HG03469 (cell line): ENCODE results near the gene VTI1A.
"Not testable (repeated sequence)": the region's sequence is repeated elsewhere in the genome, so short reads cannot be mapped to it uniquely, and the experiment has no call there.

Experiments used
- ATAC-seq: cut with Tn5 transposase; IDR thresholded peaks from one replicate; pipeline ENCODE4 v1.9.1; 2021; ENCODE audit warnings: mild to moderate bottlenecking, moderate library complexity, moderate number of reproducible peaks; ENCODE audit not compliant: unreplicated experiment

VTI1A gene

DNA sequence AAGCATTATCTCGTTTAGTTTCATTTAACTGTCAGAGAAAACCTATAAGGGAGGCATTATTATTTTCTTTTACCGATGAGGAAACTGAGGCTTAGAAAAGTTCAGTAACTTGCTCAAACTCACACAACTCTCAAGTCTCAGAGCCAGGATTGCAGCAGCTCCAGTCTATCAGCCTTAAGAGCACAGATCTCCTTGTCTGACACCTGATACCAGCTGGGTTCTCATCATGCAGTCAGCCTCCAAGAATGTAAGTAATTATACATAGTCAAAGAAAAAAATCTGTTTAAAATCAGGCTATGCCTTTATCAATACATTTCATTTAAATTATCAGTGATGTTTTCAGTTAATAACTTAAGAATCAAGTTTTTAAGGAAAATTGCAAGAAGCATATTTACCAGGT lies 266.4 kb downstream of the VTI1A start:
- no peak for ATAC-seq

DNA sequence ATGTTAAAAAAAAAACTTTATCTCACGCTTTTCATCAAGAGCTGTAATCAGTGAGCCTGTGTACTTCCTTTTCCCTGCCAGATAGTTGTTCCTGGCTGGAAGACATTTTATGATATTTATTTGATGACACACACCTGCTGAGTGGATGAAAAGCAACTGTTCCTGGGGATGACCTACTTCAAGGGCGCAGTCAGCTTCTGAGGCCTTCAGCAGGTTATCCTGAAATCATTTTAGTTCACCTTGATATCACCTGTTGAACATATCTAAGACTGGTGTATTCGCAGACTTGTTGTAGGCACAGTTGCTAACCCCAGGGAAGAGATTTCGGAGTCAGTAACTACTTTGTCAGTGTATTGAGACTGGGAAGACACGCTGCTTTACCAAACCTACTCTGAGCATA lies 268.6 kb downstream of the VTI1A start:
- no peak for ATAC-seq

DNA sequence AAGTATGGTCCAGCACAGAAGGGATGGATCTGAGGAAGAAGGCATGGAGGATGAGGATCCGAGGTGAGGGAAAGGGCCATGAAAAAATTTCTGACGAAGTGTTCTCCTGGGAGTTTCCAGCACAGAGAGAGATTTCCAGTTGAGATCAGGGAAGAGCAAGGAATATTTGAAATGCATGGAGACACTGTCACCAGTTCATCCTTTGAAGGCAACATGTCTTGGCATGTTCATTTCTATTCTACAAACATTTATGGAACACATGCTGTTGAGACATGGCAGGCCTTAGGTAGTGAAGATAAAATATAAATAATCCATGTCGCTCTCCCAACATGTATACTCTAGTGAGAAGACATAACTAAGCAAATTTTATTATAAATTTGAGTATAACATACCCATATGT lies 269.1 kb downstream of the VTI1A start:
- no peak for ATAC-seq

DNA sequence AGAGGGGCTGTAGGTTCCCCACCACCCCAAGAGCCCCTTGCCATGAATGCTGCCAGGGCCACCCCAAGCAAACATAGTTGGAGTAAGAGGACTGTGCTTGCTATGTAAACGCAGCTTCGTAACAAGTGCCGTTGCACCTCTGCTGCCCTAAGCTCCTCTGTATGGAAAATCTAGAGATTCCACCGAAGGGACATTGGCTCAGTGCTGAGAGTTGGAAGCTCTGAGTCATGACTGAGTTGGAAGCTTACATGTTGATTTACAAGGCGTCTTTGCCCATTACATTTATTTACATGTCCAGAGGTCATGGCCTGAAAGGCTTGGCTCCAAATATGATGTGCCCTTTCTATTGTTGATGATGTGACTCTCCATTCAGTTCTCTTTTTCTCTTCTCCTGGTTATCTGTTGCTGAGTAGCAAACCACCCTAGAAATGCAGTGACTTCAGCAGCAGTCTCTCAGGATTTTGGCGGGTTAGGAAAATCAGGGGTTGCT lies 270.0 kb downstream of the VTI1A start:
- ATAC-seq = no peak

DNA sequence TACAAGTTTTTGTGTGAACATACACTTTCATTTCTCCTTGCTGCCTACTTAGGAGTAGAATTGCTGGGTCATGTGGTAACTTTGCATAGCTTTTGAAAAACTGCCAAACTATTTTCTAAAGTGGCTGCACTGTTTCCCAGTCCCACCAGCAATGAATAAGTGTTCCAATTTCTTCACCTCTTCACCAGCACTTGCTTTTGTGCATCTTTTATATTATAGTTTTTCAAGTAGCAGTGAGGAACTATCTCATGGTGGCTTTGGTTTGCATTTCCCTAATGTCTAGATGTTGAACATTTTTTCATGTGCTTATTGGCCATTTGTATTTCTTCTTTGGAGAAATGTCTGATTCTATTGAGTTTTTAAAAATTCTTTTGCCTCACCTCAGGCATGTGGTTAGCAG lies 273.2 kb downstream of the VTI1A start:
- ATAC-seq = no peak

DNA sequence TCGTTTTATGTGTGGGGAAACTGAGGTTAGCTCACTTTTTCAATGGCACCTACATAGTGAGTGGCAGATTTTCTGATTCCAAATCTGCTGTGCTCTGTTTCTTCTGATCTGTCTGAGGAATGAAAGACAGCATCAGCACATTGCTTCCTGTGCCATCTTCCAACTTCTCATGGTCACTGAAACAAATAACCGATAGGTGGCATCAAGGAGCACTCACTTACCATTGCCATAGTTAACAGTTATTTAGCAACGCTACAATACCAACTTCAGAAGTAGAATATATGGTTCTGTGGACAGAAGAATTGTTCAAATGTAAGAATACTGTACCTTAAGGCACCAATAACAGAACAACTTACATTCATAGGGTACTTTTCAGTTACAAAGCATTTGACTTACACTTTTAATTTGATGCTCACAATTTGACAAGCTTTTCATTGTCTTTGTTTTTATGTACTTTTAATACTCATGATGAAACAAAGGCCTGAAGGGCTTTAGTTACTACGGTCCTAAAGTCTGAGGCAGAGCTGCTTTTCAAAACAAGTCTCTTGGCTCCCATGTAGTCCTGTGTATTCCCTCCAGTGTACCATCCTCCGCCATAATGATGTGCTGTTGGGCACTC lies 274.2 kb downstream of the VTI1A start:
- ATAC-seq = peak; percentile 48

DNA sequence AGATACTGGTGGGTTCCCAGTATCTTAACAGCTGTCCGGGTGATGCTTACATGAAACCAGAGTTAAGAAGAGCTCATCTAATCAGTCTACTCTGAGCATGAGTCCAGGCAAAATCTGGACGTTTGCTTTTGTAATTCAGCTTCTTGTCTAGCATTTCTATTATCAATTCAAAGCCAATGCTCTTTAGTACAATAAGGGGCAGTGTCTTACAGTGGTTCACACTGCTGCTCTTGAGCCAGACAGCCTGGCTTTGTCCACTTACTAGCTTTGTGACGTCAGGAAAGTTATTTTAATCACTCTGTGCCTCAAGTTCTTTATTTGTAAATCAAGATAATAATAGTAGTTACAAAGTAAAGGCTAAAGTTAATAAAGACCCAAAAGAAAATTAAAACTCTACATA lies 275.7 kb downstream of the VTI1A start:
- ATAC-seq = no peak

DNA sequence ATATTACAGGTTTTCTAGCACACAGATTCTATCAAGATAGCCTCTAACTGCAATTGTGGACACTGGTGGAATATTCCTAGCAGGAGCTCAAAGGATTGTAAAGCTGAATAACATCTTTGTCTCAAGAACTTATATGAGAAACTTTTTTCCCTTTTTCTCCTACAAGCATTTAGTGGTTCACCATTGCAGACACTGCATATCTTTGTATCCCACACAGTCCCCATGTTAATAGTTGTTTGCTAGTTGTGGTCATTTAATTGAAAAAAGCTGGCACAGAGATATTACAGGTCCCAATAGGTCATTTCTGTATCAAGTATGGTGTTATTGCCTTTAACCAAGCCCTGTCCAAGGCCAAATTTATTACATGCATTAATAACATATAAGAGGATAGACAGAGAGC lies 276.9 kb downstream of the VTI1A start:
- ATAC-seq = no peak

DNA sequence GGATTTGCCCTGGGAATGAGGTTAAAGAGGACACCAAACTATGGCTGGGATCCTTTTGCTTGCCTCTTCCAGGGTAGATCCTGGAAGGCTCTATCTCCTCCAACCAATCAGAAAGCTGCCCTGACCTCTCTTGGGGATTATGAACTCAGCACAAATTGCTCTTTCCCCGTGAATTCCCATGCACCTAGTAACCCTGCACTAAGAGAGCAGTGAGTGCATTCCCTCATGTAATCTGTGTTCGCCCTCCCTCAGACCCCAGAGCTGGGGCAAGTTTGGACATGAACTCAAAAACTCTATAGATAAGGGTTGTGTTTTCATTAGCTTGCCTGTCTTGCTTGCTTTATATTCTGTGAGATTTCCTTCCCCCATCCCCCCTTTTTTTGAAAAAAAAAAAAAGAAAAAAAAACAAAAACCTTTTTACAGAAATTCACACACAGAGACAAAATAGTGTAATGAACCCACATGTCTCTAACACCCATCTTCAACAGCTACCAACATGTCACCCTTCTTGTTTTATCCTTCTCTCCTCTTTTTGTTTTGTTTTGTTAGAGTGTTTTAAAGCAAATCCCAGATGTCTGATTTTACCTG lies 277.5 kb downstream of the VTI1A start:
- no peak for ATAC-seq

DNA sequence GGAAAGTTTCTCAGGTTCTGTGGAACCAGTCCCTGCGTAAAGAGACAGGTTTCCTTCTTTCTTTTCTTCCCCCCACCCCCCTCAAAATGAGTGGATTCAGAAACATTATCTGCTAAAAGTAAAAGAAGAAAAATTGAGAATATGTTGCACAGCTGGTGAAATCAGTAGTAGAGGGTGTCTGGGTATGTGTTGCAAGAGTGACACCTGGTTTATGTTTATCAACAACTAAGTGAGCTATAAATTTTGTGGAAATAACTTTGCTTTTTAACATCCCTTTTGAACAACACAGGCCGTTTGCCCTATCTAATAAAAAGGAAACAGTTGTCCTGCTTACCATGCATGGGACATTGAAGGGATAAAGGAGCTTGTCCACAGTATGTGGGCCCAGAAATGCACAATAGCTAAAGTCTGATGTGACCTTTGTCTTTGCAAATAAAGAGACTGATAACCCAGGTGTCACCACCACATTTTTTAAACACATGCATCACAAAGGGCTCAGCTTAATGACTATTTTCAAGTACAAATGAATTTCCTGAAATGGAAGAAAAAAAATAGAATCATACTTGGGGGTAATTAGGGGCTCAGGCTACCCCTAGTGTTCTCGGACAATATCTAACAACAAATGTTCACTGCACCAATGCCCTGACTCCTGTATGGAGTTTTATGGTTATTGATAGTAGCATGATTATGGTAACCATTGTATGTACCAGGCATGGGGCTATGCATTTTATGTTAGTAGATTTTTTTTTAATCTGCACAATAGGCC lies 281.3 kb downstream of the VTI1A start:
- ATAC-seq = no peak

DNA sequence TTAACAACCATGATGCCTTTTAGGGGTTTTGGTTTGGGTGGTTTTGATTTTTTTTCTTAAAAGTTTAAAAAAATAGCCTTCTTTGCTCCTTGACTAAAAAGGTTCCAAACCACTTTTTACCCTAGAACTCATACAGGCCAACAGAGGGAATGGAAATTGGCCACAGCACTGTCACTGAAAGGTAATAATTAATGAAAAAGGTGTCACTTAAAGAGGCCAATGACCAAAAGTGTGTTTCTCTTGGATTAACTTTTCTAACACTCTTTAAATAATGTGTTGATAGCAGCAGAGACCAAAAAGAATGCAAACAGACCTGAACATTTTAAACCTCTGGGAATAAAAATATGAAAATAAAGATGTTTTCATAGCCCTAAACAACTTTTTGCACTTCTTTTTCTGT lies 282.0 kb downstream of the VTI1A start:
- no peak for ATAC-seq

DNA sequence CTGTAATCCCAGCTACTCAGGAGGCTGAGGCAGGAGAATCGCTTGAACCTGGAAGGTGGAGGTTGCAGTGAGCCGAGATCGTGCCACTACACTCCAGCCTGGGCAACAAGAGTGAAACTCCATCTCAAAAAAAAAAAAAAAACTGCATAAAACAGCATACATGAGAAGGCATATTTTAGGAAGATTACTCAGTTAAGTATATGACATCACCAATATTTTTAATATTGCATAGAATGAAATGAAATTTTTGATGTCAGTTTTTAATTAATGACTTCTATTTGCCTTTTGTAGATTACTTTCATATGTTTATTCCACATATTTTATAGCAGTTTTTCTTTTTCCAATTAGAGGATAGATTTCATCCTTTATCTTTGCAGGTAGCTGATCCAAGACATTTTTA lies 284.4 kb downstream of the VTI1A start:
- not testable (repeated sequence) for ATAC-seq

DNA sequence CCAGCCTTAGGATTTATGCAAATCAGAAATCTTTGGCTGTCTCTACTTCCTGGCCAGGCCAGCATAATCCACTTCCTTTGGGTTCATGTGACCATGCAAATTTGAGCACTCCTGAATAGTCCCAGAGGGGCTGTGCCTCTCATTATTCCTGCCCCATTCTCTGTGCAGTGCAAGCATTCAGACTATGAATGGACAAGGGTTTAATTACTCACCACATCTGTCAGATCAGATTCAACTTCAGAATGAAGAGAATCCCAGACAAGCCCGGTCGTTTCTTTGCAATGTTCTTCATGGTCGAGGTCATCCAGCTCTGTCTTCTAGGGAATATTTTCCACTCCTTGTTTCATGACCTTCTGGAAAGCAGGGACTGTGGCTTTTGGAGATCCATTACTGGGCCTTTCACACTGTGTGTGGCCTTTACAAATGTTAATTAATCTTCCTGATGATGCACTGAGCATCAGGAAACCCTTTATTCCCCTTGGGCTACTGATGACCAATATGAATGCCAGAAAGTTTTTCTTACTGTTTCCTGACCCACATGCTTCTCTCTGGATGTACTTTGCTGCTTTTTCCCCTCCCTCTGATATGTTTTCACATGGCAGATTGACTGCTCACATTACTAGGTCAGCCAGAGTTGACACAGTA lies 285.4 kb downstream of the VTI1A start:
- no peak for ATAC-seq

DNA sequence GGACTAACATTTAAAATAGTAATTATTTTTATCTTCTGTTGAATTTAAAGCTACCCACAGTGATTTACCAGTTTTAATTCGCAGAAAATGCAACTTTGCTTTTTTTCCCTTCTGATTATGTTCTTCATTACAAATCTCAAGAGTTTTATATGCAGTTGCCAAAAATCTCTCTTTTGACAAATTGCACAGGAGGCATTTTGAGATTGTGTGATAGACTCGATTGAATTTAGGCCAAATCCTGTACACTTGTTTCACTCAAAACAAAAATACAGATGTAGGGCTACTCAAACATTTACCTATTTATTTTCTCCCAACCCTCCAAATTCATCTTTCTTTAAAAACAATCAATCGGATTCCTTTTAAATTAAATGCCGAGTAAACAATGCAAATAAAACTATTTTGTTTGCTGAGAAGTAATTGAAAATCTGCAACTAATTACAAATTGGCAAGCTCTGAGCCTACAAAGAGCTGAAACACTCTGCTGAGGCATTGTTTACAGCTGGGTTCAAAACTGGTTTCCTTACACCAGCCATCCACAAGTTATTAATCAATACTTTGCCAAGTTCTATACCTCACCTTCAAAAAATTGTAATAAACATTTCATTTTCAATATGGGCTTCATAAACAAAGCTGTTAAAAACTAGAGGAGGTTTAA lies 288.2 kb downstream of the VTI1A start:
- ATAC-seq = no peak

DNA sequence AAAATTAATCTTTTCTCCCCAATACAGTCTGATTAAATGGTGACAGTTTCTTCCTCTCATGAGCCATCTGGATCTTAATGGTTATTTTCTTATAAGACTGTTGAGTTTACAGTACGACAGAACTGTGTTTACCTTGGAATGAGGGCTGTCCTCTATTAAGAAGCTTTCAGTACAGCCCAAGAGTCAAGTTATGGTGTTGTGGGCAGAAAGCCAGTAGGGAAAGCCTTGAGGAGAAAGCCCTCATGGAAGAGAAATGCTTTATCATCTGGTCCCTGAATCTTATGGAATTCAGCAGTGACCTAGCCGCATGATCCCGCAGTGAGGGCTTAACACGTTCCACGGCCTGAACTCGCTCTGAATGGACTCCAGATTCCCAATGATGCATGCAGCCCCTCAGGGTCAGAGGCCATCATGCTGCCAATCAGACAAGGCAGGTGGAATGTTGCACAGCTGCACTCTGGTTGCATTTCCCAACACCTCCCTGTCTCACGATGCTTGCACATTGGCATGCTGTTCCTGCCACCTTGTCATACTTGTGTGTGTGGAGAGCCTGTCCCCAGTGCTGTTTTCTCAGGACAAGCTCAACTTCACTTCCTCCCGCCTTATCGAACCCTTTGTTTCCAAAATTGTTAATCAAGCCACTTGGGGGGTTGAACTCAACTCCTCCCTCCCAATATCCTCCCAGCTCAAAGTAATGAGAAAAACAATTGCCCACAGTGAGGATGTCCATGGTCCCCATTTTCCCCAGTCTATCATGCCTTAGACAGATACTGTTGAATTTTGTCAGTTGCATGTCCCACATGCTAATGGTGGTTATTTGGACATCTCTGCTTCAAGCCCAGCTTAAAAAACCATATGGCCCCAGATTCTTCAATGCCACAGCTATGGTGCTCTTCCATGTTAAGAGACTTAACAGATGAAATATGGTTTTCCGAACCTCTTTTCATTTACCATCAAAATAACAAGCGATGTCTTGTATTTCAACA lies 291.9 kb downstream of the VTI1A start:
- ATAC-seq = no peak

DNA sequence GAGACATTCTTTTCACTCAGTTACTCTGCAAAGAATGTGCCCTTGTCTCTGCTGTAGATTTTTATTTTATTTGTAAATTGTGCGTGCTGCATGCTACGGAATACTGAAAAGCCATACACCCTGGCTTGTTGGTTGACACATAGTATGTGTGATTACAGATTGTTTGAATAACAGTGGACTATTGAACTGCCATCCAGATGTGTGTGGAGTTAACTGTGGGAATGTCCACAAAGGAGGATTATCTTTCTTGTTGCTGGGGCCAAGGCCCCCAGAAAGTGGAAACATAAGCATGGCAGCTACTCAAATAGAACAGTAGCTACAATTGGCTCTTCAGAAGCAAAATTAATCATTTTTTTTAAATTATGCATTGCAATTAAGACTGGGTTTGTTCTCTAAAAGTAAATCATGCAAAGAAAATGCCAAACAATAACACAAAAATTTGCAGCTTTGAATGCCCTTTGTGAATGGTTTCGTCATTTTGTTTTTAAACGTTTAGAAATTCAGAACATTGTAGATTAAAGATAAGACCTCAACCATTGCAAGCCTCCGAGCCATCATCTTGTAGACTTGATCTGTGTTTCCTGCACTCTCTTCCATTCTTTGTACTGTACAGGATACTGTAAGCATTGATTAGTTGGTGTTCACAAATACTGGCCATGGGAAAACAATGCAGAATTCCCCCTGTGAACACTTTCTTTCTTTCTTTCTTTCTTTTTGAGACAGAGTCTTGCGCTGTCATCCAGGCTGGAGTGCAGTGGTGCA lies 292.8 kb downstream of the VTI1A start:
- ATAC-seq = no peak

DNA sequence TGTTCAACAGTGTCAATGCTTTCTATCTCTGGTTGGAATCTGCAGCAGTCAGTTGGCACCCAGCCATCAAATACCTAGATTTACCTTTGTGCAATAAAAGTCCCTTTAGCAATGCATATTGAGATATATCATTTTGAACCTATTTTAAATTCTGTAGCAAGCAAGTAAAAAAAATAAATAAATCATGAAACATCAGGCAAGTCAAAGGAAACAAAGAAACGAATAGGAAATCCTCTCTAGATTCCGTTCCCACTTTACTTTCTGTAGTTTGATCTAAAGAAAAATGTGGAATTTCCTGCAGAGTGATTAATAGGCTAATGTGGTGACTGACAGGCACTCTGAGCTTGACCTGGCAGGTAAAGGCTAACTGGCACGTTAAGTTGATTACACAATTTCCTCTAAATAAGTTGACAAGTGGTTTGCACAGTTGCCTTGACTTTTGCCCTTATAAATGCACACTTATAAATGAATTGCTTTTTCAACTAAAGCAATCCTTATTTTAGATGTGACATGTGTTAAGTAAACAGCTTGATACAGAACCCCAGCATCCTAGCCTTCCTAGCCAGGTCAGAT lies 294.9 kb downstream of the VTI1A start:
- no peak for ATAC-seq

DNA sequence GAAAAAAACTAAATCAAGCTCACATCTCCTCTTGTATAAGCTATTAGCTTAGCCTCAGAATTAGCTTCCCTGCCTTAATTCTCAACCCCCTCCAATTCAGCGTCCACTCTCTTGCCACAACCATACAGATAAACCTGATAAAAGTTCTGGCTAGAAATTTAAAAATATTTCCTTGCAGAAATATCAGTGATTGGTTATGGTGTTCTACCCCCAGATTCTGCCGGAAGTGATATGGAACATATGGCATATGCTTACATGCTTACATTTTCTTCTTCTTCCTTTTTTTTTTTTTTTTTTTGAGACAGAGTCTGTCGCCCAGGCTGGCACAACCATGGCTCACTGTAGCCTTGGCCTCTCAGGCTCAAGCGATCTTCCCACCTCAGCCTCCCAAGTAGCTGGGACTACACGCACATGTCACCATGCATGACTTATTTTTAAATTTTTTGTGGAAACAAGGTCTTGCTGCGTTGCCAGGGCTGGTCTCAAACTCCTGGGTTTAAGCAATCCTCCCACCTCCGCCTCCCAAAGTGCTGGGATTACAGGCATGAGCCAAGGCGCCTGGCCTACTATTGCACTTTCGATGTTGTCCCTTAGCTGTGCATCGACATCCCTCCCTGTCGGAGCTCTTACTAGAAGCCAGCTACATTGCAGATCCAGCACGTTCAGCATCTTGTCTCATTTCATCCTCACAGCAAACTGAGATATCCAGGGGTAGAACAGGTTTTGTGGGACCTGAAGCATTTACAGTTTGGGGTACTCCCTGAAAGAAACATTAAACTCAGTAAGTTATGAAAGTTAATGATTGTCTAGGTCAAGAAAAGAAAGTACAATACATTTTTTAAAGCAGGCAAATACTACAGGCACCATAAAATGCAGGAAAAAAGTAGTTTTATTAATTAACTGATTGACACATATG lies 297.4 kb downstream of the VTI1A start:
- no peak for ATAC-seq
